Endothelial cell of hepatic sinusoid (primary cell): ENCODE data around the gene GGCX.

Experiments used
- in situ Hi-C: cut with HindIII; loops from 2 replicates; pipeline ENCODE4 v1.10.0; 2017; ENCODE audit warnings: low sequenced_read_pairs

The GGCX gene

DNA sequence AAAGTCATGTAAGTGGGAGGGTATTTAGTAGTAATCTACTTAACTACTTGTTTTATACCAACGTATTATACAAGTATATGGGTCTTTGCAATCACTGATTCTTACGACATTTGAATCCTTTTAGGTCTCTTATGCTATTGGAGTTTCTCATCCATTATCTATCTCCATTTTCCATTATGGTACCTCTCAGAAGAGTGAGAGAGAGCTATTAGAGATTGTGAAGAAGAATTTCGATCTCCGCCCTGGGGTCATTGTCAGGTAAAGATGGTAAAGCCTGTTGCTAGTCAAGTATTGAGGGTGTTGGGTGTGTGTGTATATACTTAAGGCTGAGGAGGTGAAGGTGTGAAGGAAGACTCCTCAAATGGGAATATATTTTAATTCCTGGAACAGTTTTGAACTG, 18.5 kb downstream of the GGCX start:
- in situ Hi-C loops: no loop called here

DNA sequence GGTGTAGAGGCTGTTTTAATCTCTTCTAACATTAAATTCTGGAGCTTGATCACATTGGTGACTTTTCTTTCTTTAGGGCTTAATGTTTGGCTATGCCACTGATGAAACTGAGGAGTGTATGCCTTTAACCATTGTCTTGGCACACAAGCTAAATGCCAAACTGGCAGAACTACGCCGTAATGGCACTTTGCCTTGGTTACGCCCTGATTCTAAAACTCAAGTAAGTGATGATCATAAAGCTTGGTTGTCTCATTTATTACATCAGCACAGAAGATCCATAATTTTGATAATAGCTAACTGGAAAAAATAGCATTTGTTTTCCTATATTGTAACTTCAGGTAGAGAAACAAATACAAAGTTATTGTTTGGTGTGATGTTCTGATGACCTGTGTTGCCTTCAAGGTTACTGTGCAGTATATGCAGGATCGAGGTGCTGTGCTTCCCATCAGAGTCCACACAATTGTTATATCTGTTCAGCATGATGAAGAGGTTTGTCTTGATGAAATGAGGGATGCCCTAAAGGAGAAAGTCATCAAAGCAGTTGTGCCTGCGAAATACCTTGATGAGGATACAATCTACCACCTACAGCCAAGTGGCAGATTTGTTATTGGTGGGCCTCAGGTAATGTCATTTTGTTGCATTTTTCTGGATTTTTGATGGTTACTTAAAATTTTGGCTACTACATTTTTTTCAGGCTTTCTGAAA, 19.4 kb downstream of the GGCX start:
- in situ Hi-C loops: no loop called here

- in situ Hi-C loops: no loop called here
Measured at GRCh38 chr2:85541262-85541661, 20.0 kb downstream of the GGCX start.

GRCh38 chr2:85540133-85540648, 21.1 kb downstream of the GGCX start:
- in situ Hi-C loops: no loop called here

- in situ Hi-C loops: loop anchor here (5.0 kb wide), 2 partner anchors 82 to 127 kb away; partner anchors contain the start of gene CAPG
Measured at GRCh38 chr2:85539361-85540132, 21.7 kb downstream of the GGCX start.

DNA sequence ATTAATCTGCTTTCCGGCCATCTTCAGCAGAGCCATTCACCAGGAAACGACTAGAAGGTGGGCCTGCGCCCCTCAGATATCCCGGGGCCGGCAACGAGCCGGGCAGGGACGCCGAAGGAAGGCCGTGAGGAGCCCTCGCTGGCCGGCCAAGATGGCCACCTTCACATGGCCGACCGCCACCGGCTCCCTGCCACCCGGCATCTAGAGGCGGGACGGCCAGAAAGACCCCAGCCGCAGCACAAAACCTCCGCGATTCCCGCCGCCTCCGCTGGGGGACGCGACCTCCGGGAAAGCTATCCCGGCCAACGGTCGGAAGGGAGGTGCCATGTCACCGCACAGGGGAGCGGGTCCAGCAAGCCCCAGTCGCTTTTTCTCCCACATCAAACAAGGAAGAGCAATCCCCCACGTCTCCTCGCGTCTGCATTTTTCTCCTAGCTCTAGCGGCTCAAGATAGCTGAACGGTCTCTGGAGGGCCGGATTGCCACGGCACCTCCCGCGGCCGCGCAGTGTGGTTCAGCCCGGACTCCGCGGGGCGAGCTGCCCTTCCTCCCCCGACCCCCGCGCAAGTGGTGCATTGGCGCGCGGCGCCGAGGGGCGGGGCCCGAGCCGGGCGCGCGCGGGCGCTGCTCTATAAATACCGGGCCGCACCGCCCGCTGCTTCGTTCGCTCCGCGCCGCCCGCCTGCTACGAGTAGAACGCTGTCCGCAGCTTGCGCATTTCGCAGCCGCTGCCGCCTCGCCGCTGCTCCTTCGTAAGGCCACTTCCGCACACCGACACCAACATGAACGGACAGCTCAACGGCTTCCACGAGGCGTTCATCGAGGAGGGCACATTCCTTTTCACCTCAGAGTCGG, 22.6 kb downstream of the GGCX start, which contains the start of gene MAT2A:
Gene MAT2A, plus strand, starts transcription at position 662 of the 854 bp plus-strand sequence. Its CDS starts 120 bp downstream, at position 782.
- in situ Hi-C loops: loop anchor here (5.0 kb wide), 2 partner anchors 81 to 126 kb away; partner anchors contain the start of gene CAPG

DNA sequence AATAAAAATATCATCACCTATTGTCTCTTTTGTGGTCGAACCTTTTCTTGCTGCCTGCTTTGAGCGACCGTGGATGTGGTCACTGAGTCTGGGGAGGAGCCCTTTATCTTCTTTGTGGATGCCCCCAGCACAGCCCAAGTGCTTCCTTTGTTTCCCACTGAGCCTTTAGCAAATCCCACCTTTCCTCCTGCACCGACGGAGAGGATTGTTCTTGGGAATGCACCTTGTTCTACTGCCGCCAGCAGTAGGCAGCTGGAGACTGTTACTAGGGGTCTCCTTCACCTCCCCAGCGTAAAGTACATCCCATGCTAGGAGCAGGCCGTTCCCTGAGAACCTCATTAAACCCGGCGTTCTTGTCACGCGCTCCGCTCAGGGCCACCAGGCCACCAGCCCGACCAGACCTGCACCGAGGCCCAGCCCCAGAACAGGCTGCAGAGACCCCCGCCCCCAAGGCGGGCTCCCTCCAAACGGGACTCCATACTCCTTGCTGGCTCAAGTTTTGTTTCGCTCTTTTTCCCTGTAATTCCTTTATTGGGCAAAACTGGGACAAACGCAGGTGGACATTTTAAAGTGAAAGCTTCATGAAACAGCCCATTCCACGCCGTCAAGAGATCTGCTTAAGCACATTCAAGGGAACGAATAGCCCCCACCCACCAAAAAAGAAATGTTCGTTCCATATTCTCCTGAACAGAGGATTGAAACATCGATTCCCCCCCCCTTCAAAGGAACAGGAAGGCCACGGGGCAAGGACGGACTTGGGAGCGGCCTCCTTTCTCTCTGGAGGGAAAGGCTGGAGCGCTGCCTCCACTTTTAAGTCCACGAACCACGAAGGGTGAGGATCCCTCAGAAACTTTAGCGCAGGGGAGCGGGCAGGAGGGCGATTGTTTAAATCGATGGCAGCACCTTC, 23.4 kb downstream of the GGCX start:
- in situ Hi-C loops: loop anchor here (5.0 kb wide), 2 partner anchors 81 to 126 kb away; partner anchors contain the start of gene CAPG

- in situ Hi-C loops: loop anchor here (5.0 kb wide), 2 partner anchors 79 to 124 kb away; partner anchors contain the start of gene CAPG
Measured at GRCh38 chr2:85536479-85536878, 24.8 kb downstream of the GGCX start.

DNA sequence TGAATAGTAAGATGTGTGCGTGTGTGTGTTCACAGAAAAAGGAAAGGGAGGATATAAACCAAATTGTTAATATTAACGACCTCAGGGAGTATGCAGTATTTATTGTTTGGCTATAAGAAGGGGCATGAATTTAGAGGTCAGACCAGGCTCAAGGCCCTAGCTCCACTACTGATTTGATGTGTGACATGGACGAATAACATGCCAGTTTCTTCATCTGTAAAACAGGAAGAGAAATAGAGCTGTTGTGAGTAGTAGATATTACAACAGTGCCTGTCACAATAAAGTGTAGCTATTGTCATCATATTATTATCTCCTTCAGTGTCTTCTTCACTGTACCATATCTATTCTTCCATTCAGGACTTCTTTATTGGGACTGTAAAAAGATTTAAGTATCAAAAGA, 26.4 kb downstream of the GGCX start:
- in situ Hi-C loops: loop anchor here (5.0 kb wide), 2 partner anchors 78 to 123 kb away; partner anchors contain the start of gene CAPG

DNA sequence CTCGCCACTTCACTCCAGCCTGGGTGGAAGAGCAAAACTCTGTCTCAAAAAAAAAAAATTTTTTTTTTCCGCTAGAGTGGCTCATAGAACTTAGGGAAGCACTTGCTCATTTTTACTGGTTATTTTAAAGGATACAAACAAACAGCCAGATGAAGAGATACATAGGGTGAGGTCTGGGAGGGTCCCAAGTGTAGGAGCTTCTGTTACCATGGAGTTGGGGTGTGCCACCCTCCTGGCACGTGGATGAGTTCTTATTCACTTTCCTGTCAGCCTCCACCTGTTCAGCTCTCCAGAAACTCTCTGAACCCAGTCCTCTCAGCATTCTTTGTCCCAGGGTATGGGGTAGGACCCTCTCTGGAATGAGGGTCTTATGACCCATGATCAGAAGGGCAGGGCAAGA, 27.2 kb downstream of the GGCX start:
- in situ Hi-C loops: no loop called here

DNA sequence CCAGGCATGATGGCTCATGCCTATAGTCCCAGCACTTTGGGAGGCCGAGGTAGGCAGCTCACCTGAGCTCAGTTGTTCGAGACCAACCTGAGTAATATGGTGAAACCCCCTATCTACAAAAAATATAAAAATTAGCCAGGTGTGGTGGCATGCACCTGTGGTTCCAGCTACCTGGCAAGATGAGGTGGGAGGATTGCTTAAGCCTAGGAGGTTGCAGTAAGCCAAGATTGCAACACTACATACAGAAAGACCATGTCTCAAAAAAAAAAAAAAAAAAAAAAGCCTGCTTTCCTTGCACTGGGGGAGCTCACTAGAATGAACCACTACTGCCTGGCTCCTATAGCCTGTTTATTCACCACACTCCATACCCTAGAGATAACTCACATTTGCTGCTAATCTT, 29.7 kb downstream of the GGCX start:
- in situ Hi-C loops: no loop called here

DNA sequence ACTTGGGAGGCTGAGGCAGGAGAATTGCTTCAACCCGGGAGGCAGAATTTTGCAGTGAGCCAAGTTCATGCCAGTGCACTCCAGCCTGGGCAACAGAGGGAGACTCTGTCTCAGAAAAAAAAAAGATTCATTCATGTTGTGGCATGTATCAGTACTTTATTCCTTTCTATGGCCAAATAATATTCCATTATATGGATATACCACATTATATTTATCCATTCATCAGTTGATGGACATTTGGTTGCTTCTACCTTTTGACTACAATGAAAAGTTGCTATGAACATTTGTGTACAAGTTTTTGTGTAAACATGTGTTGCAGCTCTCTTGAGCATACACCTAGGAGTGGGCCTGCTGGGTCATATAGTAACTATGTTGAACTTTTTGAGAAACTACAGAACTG, 31.5 kb downstream of the GGCX start:
- in situ Hi-C loops: no loop called here

- in situ Hi-C loops: no loop called here
Measured at GRCh38 chr2:85528355-85528754, 32.9 kb downstream of the GGCX start.

GRCh38 chr2:85527787-85528186, 33.5 kb downstream of the GGCX start:
- in situ Hi-C loops: no loop called here

- in situ Hi-C loops: no loop called here
Measured at GRCh38 chr2:85525567-85525966, 35.7 kb downstream of the GGCX start.

DNA sequence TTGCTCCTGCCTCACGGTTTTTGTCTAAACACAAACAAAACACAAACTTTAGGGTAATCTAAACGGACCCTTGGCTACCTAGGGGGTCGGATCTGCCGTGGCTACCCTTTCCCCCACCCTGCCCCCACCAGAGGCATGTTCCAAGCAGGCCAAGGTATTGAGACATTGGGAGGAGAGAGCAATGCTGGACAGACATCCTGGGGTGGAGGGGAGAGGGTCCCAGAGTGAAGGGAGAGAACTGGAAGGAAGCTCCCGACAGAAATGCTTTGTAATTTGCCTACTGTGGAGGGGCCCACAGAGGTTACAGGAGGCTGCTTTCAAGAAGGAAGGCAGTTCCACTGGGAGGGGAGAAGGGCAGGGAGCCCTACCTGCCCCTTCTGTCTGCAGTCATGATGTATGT, 36.3 kb downstream of the GGCX start:
- in situ Hi-C loops: no loop called here

GRCh38 chr2:85524336-85524908, 36.9 kb downstream of the GGCX start:
- in situ Hi-C loops: loop anchor here (5.0 kb wide), 1 partner anchor 162 kb away; no protein-coding TSS in a partner anchor

DNA sequence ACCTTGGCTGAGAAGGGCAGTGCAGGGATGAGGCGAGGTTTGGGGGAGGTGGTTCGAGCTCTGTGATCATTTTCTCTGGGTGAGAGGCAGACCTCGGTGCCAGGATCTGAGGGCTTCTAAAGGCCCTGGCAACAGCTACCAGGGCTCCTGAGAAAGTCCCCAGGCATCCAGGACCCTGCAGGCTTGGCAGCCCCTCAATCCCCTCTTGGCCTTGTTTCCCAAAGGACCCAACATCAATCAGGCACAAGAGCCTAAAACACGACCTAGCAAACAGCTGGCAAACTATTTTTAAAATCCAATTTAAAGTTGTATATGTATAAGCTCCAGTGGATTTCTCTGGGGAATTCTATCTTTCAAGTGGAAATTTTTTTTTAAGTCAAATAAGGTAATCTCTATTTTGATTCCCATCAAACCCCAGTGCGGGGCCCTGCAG, 37.4 kb downstream of the GGCX start:
- in situ Hi-C loops: loop anchor here (5.0 kb wide), 1 partner anchor 162 kb away; no protein-coding TSS in a partner anchor
